DND-41 (cell line): ENCODE data around the gene ERAL1.

Experiments
- ATAC-seq: fragments of 200-7000 bp; cut with Tn5 transposase; 3 replicates; pipeline ENCODE4 v1.9.1; 2021; ENCODE audit warnings: low read depth; ENCODE audit not compliant: insufficient read depth
- DNase-seq: peaks from one replicate; pipeline ENCODE4 v3.0.0-alpha.2; 2020
- H2AFZ ChIP-seq: 2 replicates; pipeline ENCODE4 v1.6.0; 2012; ENCODE audit warnings: low read depth, low read length
- H3K27ac ChIP-seq: 2 replicates; pipeline ENCODE4 v1.5.1; 2012; ENCODE audit warnings: low read length, inconsistent platforms
- H3K27me3 ChIP-seq: fragments of 200-600 bp; sonication (generic); 2 replicates; pipeline ENCODE4 v1.6.0; 2012; ENCODE audit warnings: low read length, mild to moderate bottlenecking, inconsistent platforms; ENCODE audit not compliant: insufficient read depth, poor library complexity
- H3K36me3 ChIP-seq: 2 replicates; pipeline ENCODE4 v1.5.1; 2012; ENCODE audit warnings: low read length, inconsistent platforms; ENCODE audit not compliant: insufficient read depth
- H3K4me1 ChIP-seq: 2 replicates; pipeline ENCODE4 v1.5.1; 2012; ENCODE audit warnings: mild to moderate bottlenecking, low read length; ENCODE audit not compliant: insufficient read depth
- H3K4me2 ChIP-seq: 2 replicates; pipeline ENCODE4 v1.6.0; 2012; ENCODE audit warnings: mild to moderate bottlenecking, moderate library complexity, low read length, inconsistent platforms; ENCODE audit not compliant: insufficient read depth
- H3K4me3 ChIP-seq, 2 experiments: fragments of 200-600 bp in 1 of 2; shearing (Covaris generic) in 1 of 2; 2 replicates each; pipeline ENCODE4 v1.5.1; 2012 to 2016; ENCODE audit warnings: inconsistent platforms in 2 of 2, low read length in 2 of 2, mild to moderate bottlenecking in 2 of 2, low read depth in 1 of 2, moderate library complexity in 1 of 2
- H3K79me2 ChIP-seq: 2 replicates; pipeline ENCODE4 v1.6.0; 2012; ENCODE audit warnings: low read length, inconsistent platforms; ENCODE audit not compliant: insufficient read depth
- H3K9ac ChIP-seq: 2 replicates; pipeline ENCODE4 v1.6.0; 2012; ENCODE audit warnings: low read depth, mild to moderate bottlenecking, inconsistent platforms, low read length, moderate library complexity
- H3K9me3 ChIP-seq: 2 replicates; pipeline ENCODE4 v1.5.1; 2012; ENCODE audit warnings: low read length, moderate library complexity, mild to moderate bottlenecking, inconsistent platforms; ENCODE audit not compliant: insufficient read depth, severe bottlenecking
- H4K20me1 ChIP-seq: 2 replicates; pipeline ENCODE4 v1.6.0; 2012; ENCODE audit warnings: low read length; ENCODE audit not compliant: insufficient read depth
- CTCF ChIP-seq: IDR thresholded peaks from 2 replicates; pipeline ENCODE4 v1.5.1; 2012; ENCODE audit warnings: borderline replicate concordance, low read length, moderate library complexity, mild to moderate bottlenecking; ENCODE audit not compliant: poor library complexity, severe bottlenecking; ENCODE audit errors: extremely low read depth
- EZH2 ChIP-seq: IDR thresholded peaks from 3 replicates; pipeline ENCODE4 v1.6.1; 2012; ENCODE audit warnings: borderline replicate concordance, low read depth, mild to moderate bottlenecking, moderate library complexity, low read length, inconsistent platforms; ENCODE audit not compliant: severe bottlenecking

The ERAL1 gene

DNA sequence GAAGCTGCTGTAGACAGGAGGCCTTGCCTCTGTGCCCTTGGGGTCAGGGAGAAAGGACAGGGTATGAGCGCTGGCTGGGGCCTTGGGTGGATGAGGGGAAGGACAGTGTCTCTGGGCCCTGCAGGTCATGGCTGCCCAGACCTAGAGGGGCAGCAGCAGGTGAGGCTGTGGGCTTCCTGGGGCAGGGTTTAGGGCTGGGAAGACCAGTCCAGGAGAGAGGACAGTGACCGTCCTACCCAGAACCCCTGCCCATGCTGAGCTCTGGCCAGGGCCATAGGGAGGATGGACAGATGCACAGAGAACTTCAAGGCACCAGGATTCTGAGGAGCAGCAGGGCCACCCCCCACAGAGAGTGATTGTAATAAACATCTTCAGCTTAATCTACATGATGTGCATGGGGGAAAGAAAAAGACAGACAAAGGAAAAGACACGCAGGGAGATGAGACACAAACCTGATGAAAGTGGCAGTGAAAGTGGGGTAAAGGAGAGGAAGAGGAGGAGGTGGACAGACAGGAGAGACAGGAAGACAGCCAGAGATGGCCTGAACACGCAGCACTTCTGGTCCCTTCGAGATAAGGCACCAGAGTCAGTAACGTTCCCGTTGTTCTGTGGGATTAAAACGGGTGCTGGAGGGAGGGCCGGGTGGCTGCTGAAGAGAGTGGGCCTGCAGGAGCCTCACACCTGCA lies 25.2 kb downstream of the ERAL1 start:
- no peaks in the 10 kb centered on the region for H3K79me2 ChIP-seq
- no peak for DNase-seq
- no peak overlapping the region for H3K4me3 ChIP-seq
- TF ChIP-seq EZH2: no peak
- no peak for TF ChIP-seq CTCF
- no peak overlapping the region for H3K27ac ChIP-seq
- no peak overlapping the region for H3K9ac ChIP-seq
- H2AFZ ChIP-seq: no peak overlapping the region
- no peaks in the 10 kb centered on the region for H3K4me1 ChIP-seq
- peaks cover 19% of the 10 kb centered on the region for H3K36me3 ChIP-seq
- no peaks in the 10 kb centered on the region for H3K27me3 ChIP-seq
- H3K9me3 ChIP-seq: no peaks in the 10 kb centered on the region
- no peak overlapping the region for H3K4me2 ChIP-seq
- H4K20me1 ChIP-seq: no peaks in the 10 kb centered on the region
- ATAC-seq: no peak

GRCh38 chr17:28880572-28880945 lies 25.7 kb downstream of the ERAL1 start:
- DNase-seq (no peak), ATAC-seq (no peak)
- Histone ChIP-seq H3K79me2 (no peaks in the 10 kb centered on the region), H4K20me1 (no peaks in the 10 kb centered on the region), H3K9me3 (no peaks in the 10 kb centered on the region), H2AFZ (no peak overlapping the region), H3K27ac (no peak overlapping the region), H3K27me3 (no peaks in the 10 kb centered on the region), H3K36me3 (peaks cover 19% of the 10 kb centered on the region), H3K4me3 (no peak overlapping the region), H3K4me2 (no peak overlapping the region), H3K4me1 (no peaks in the 10 kb centered on the region), H3K9ac (no peak overlapping the region)
- TF ChIP-seq CTCF (no peak), EZH2 (no peak)

DNA sequence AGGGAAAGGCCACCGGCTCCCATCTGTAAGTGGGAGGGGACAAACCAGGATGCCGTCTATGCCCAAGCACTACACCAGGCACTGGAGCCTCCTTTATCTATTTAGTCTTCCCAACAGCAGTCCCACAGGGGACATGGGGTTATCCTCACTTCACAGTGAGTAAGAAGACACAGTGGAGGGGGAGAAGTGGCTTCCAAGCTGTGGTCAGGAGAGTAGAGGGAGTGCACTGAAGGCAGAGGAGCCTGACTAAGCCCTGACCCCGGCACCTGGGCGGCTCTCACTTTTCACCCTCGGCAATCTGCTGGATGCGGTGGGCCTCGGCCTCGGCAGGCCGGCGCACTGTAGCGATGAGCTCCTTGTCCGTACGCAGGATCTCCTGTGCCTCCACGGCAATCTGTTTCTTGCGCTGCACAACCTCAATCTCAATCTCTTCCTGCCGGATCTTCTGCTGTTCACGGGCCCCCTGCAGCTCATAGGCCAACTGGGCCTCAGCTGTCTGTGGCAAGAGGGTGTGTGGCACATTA lies 26.8 kb downstream of the ERAL1 start:
- ATAC-seq (no peak), DNase-seq (no peak)
- TF ChIP-seq EZH2: no peak
- no peak for TF ChIP-seq CTCF
- Histone ChIP-seq H3K4me1 (no peaks in the 10 kb centered on the region), H2AFZ (no peak overlapping the region), H3K4me3 (no peak overlapping the region), H4K20me1 (no peaks in the 10 kb centered on the region), H3K36me3 (peaks cover 19% of the 10 kb centered on the region), H3K4me2 (no peak overlapping the region), H3K79me2 (no peaks in the 10 kb centered on the region), H3K9me3 (no peaks in the 10 kb centered on the region), H3K9ac (no peak overlapping the region), H3K27ac (no peak overlapping the region), H3K27me3 (no peaks in the 10 kb centered on the region)
